CD4-positive, alpha-beta memory T cell (primary cell): ENCODE data around the gene WDR91. TPM values are rescaled to one million over a fixed set of nuclear protein-coding genes. Genes with fewer than 3 reads are reported as not detected.

ENCODE experiments used
- CTCF ChIA-PET: fragments of 350-600 bp; sonication (Branson Sonifier 250); formaldehyde crosslinking; loops from one replicate; lab custom pipeline; 2021; ENCODE audit warnings: inconsistent platforms; ENCODE audit not compliant: partially characterized antibody; lab: Charles Lee
- POLR2A ChIA-PET: fragments of 350-600 bp; sonication (Branson Sonifier 250); formaldehyde crosslinking; loops from one replicate; lab custom pipeline; 2021; ENCODE audit not compliant: partially characterized antibody; lab: Charles Lee
- DNase-seq, 5 donors: peaks; one replicate each; pipeline versions ENCODE4 v3.0.0 to v3.0.0-alpha.2; 2020 to 2022; ENCODE audit warnings: mixed read lengths in 1 of 5
- H3K27ac ChIP-seq: one replicate; pipeline ENCODE4 v1.7.0; 2013; ENCODE audit warnings: low read depth, low read length
- H3K27me3 ChIP-seq: 2 replicates; pipeline ENCODE4 v1.7.0; 2013; ENCODE audit warnings: mild to moderate bottlenecking, low read length, moderate library complexity; ENCODE audit not compliant: insufficient read depth
- H3K36me3 ChIP-seq: 2 replicates; pipeline ENCODE4 v1.7.0; 2013; ENCODE audit warnings: mild to moderate bottlenecking, low read length, moderate library complexity; ENCODE audit not compliant: insufficient read depth
- H3K4me1 ChIP-seq: 2 replicates; pipeline ENCODE4 v1.7.0; 2013; ENCODE audit warnings: mild to moderate bottlenecking, low read length, moderate library complexity; ENCODE audit not compliant: insufficient read depth
- H3K4me3 ChIP-seq, 2 donors: one replicate each; pipeline ENCODE4 v1.7.0; 2013; ENCODE audit warnings: low read length in 2 of 2, mild to moderate bottlenecking in 1 of 2
- H3K9me3 ChIP-seq, 2 donors: one replicate each; pipeline ENCODE4 v1.7.0; 2013; ENCODE audit warnings: low read length in 2 of 2, control low read depth in 1 of 2; ENCODE audit not compliant: control insufficient read depth in 1 of 2
- H3K27ac Mint-ChIP-seq, 7 donors: one replicate each; pipeline ENCODE4 v1.8.0; 2020 to 2021; ENCODE audit warnings: mixed read lengths in 7 of 7, mild to moderate bottlenecking in 6 of 7, inconsistent platforms in 3 of 7, moderate library complexity in 3 of 7
- H3K27me3 Mint-ChIP-seq, 2 donors: one replicate each; pipeline ENCODE4 v1.8.0; 2020 to 2021; ENCODE audit warnings: mixed read lengths in 2 of 2
- H3K36me3 Mint-ChIP-seq, 2 donors: one replicate each; pipeline ENCODE4 v1.8.0; 2020 to 2021; ENCODE audit warnings: mixed read lengths in 2 of 2, inconsistent platforms in 1 of 2, mild to moderate bottlenecking in 1 of 2
- H3K4me1 Mint-ChIP-seq, 4 donors: one replicate each; pipeline ENCODE4 v1.8.0; 2020 to 2021; ENCODE audit warnings: mixed read lengths in 4 of 4, mild to moderate bottlenecking in 1 of 4
- H3K4me3 Mint-ChIP-seq, 8 donors: one replicate each; pipeline ENCODE4 v1.8.0; 2020 to 2021; ENCODE audit warnings: mixed read lengths in 8 of 8, mild to moderate bottlenecking in 7 of 8, moderate library complexity in 6 of 8, inconsistent platforms in 3 of 8
- H3K9me3 Mint-ChIP-seq, 8 donors: one replicate each; pipeline ENCODE4 v1.8.0; 2020 to 2021; ENCODE audit warnings: mixed read lengths in 8 of 8, mild to moderate bottlenecking in 5 of 8, inconsistent platforms in 3 of 8, moderate library complexity in 1 of 8
- intact Hi-C: fragments of 100-400 bp; cut with micrococcal nuclease; formaldehyde crosslinking; loops from one replicate; pipeline ENCODE4 v1.15.1; 2023
- polyA plus RNA-seq, 2 donors: library from polyadenylated mRNA; unstranded; fragments of 300-500 nt; fragmentation: Illumina TruSeq; gene quantifications; one replicate each; pipeline ENCODE4 v1.2.3, GENCODE V29; 2021
- total RNA-seq, 2 experiments: library from RNA; stranded (reverse); gene quantifications; one replicate each; pipeline ENCODE4 v1.2.3, GENCODE V29; 2021

The WDR91 gene
- total and polyA plus RNA-seq, 4 experiments from 2014 or later, result 2.3 to 29.4 (median 19.0) TPM

- Mint-ChIP-seq H3K36me3 (peaks cover 64 to 89% of the 10 kb centered on the region in 2 donors), H3K4me3 (no peak overlapping the region), H3K9me3 (no peaks in the 10 kb centered on the region), H3K4me1 (peaks cover 6 to 16% (median 8%) of the 10 kb centered on the region in 4 donors), H3K27me3 (no peaks in the 10 kb centered on the region), H3K27ac (peak overlapping the region in 1 of 7 donors; percentile 21)
- POLR2A ChIA-PET, result no interaction called here
- no peak overlapping the region for H3K4me3 ChIP-seq
- no peak overlapping the region for H3K27ac ChIP-seq
- no peak for DNase-seq
- no peaks in the 10 kb centered on the region for H3K9me3 ChIP-seq
- H3K4me1 ChIP-seq, result no peaks in the 10 kb centered on the region
- CTCF ChIA-PET, result no interaction called here
- intact Hi-C loops, result no loop called here
- H3K36me3 ChIP-seq, result peaks cover 33% of the 10 kb centered on the region
- H3K27me3 ChIP-seq, result no peaks in the 10 kb centered on the region
These were observed 11.9 kb downstream of the WDR91 start for GRCh38 chr7:135199439-135199838.

- Mint-ChIP-seq H3K27ac (no peak overlapping the region), H3K27me3 (no peaks in the 10 kb centered on the region), H3K36me3 (peaks cover 64 to 91% of the 10 kb centered on the region in 2 donors), H3K4me3 (peak overlapping the region in 1 of 8 donors; percentile 41), H3K4me1 (peaks cover 6 to 11% (median 8%) of the 10 kb centered on the region in 4 donors), H3K9me3 (no peaks in the 10 kb centered on the region)
- Histone ChIP-seq H3K36me3 (peaks cover 39% of the 10 kb centered on the region), H3K4me1 (no peaks in the 10 kb centered on the region), H3K27ac (no peak overlapping the region), H3K9me3 (no peaks in the 10 kb centered on the region), H3K27me3 (no peaks in the 10 kb centered on the region), H3K4me3 (no peak overlapping the region)
- ChIA-PET POLR2A (interaction anchor here (1.2 kb wide), 1 partner anchor 12 kb away, joined by 4 read pairs; no protein-coding TSS in a partner anchor), CTCF (interaction anchor here (1.1 kb wide), 1 partner anchor 12 kb away, joined by 3 read pairs; no protein-coding TSS in a partner anchor)
- intact Hi-C loops, result no loop called here
- no peak for DNase-seq
These were observed 13.2 kb downstream of the WDR91 start for GRCh38 chr7:135197906-135198655.

DNA sequence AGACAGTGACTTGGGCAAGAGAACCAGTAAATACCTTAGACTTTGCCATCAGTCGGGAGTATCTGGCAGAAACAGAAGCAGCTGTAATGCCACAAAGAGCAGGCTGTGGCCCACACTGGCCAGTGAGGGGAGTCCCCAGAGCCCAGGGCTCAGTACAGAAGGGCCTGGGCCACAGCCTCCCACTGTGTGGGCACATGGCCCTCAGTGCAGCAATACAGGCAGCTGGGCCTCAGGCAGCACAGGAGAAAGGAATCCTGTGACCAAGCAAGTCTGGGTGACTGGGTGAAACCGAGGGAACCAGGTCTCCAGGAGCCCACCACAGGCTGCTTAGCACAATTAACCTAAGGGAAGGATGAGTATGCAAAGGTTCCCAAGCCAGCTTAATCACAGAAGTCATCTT is 14.0 kb downstream of the WDR91 start:
- Histone ChIP-seq H3K4me3 (no peak overlapping the region), H3K27ac (no peak overlapping the region), H3K9me3 (no peaks in the 10 kb centered on the region), H3K4me1 (no peaks in the 10 kb centered on the region), H3K36me3 (peaks cover 43% of the 10 kb centered on the region), H3K27me3 (no peaks in the 10 kb centered on the region)
- DNase-seq, result no peak
- Mint-ChIP-seq H3K36me3 (peaks cover 65 to 91% of the 10 kb centered on the region in 2 donors), H3K4me3 (no peak overlapping the region), H3K9me3 (no peaks in the 10 kb centered on the region), H3K27ac (no peak overlapping the region), H3K4me1 (peaks cover 4 to 9% (median 7%) of the 10 kb centered on the region in 4 donors), H3K27me3 (no peaks in the 10 kb centered on the region)
- CTCF ChIA-PET, result interaction anchor here (1.1 kb wide), 2 partner anchors 12 to 448 kb away, joined by 3 to 4 read pairs; no protein-coding TSS in a partner anchor
- intact Hi-C loops, result no loop called here
- POLR2A ChIA-PET, result interaction anchor here (1.2 kb wide), 1 partner anchor 13 kb away, joined by 4 read pairs; no protein-coding TSS in a partner anchor

DNA sequence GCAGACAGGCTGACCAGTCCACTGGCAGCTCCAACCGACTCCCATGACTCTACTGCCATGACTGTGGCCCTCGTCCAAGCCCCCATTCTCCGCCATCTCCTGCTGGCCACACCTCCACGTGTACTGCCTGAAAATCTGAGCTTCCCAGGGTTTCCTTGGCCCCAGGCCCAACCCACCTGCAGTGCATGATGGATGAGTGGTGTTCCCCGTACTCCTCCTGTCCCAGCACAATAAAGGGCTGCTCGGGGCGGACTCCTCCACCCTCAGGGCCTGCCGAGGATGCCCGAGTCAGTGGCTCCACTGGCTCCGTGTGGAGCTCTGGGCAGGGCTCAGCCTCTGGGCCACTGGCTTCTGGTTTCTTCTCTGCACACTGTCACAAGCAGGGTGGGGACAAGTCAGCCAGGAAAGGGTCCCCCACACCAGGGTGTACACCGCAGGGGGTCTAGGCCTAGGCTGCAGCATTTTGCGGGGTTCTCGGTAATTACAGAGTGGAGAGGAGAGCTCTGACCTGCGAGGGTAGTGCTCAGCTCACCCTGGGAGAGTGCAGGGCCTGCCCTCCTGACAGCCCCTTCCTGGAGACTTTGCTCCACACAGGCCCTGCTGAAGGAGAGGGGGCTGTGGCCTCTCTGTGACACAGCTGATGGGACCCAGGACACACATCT is 15.2 kb downstream of the WDR91 start:
- Histone ChIP-seq H3K4me1 (no peaks in the 10 kb centered on the region), H3K36me3 (peaks cover 41% of the 10 kb centered on the region), H3K9me3 (no peaks in the 10 kb centered on the region), H3K27me3 (no peaks in the 10 kb centered on the region), H3K27ac (no peak overlapping the region), H3K4me3 (no peak overlapping the region)
- Mint-ChIP-seq H3K4me1 (peaks cover 0 to 5% (median 2%) of the 10 kb centered on the region in 4 donors), H3K36me3 (peaks cover 65 to 88% of the 10 kb centered on the region in 2 donors), H3K9me3 (no peaks in the 10 kb centered on the region), H3K27ac (no peak overlapping the region), H3K4me3 (no peak overlapping the region), H3K27me3 (no peaks in the 10 kb centered on the region)
- no peak for DNase-seq
- ChIA-PET POLR2A (no interaction called here), CTCF (interaction anchor here (1.3 kb wide), 1 partner anchor 9 kb away, joined by 4 read pairs; no protein-coding TSS in a partner anchor)
- intact Hi-C loops, result no loop called here

DNA sequence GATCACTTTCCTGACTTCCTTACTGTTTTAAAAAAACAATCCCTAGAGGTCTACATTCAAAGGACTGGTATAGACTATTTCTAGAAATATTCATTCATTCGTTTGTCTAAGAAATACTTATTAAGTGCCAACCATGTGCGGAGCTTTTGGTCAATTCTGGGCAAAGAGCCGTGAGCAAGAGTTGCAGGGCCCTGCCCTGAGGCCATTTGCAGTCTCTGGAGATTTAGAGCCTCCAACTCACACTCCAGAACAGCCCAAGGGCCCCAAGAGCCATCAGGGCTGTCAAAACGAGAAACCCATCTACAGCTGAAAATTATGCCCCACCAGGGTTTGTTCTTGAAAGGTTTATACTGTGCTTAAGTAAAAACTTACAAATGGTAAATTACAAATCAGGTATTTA is 16.2 kb downstream of the WDR91 start:
- intact Hi-C loops, result no loop called here
- Mint-ChIP-seq H3K27me3 (no peaks in the 10 kb centered on the region), H3K4me1 (peaks cover 0 to 5% (median 4%) of the 10 kb centered on the region in 4 donors), H3K9me3 (no peaks in the 10 kb centered on the region), H3K4me3 (no peak overlapping the region), H3K36me3 (peaks cover 74 to 88% of the 10 kb centered on the region in 2 donors), H3K27ac (no peak overlapping the region)
- Histone ChIP-seq H3K27me3 (no peaks in the 10 kb centered on the region), H3K4me1 (no peaks in the 10 kb centered on the region), H3K4me3 (no peak overlapping the region), H3K27ac (no peak overlapping the region), H3K36me3 (peaks cover 41% of the 10 kb centered on the region), H3K9me3 (no peaks in the 10 kb centered on the region)
- CTCF ChIA-PET, result interaction anchor here (1.3 kb wide), 1 partner anchor 10 kb away, joined by 4 read pairs; no protein-coding TSS in a partner anchor
- no peak for DNase-seq
- POLR2A ChIA-PET, result no interaction called here

- Histone ChIP-seq H3K27ac (no peak overlapping the region), H3K36me3 (peaks cover 39% of the 10 kb centered on the region), H3K9me3 (no peaks in the 10 kb centered on the region), H3K4me3 (no peak overlapping the region), H3K27me3 (no peaks in the 10 kb centered on the region), H3K4me1 (no peaks in the 10 kb centered on the region)
- intact Hi-C loops, result no loop called here
- POLR2A ChIA-PET, result no interaction called here
- CTCF ChIA-PET, result interaction anchor here (1.4 kb wide), 1 partner anchor 40 kb away, joined by 3 read pairs; no protein-coding TSS in a partner anchor
- Mint-ChIP-seq H3K27ac (no peak overlapping the region), H3K9me3 (no peaks in the 10 kb centered on the region), H3K4me1 (peaks cover 0 to 5% (median 4%) of the 10 kb centered on the region in 4 donors), H3K27me3 (no peaks in the 10 kb centered on the region), H3K4me3 (no peak overlapping the region), H3K36me3 (peaks cover 77 to 90% of the 10 kb centered on the region in 2 donors)
- DNase-seq, result no peak
These were observed 16.7 kb downstream of the WDR91 start for GRCh38 chr7:135194494-135195095.
